Progenitor cell of endocrine pancreas (in vitro differentiated cells): ENCODE data around the gene MCRIP2. TPM values are rescaled to one million over a fixed set of nuclear protein-coding genes. Genes with fewer than 3 reads are reported as not detected.

Experiments
- DNase-seq: peaks from one replicate; pipeline ENCODE4 v3.0.0; 2021; ENCODE audit warnings: low spot score; ENCODE audit not compliant: unreplicated experiment
- H3K27ac Mint-ChIP-seq: 2 replicates; pipeline ENCODE4 v1.8.0; 2021; ENCODE audit warnings: mild to moderate bottlenecking, moderate library complexity, mixed read lengths
- H3K27me3 Mint-ChIP-seq: 2 replicates; pipeline ENCODE4 v1.8.0; 2021; ENCODE audit warnings: mixed read lengths
- H3K36me3 Mint-ChIP-seq: 2 replicates; pipeline ENCODE4 v1.8.0; 2022; ENCODE audit warnings: mixed read lengths; ENCODE audit not compliant: insufficient read depth
- H3K4me1 Mint-ChIP-seq: 2 replicates; pipeline ENCODE4 v1.8.0; 2021; ENCODE audit warnings: low read depth, mixed read lengths
- H3K4me3 Mint-ChIP-seq: 2 replicates; pipeline ENCODE4 v1.8.0; 2021; ENCODE audit warnings: low read depth, mild to moderate bottlenecking, moderate library complexity, mixed read lengths
- H3K9me3 Mint-ChIP-seq: 2 replicates; pipeline ENCODE4 v1.8.0; 2021; ENCODE audit warnings: low read depth, mixed read lengths
- CTCF ChIP-seq: fragments of 200-600 bp; sonication (generic); IDR thresholded peaks from one replicate; pipeline ENCODE4 v1.5.0; 2021; ENCODE audit warnings: antibody characterized with exemption, mild to moderate bottlenecking; ENCODE audit not compliant: unreplicated experiment
- total RNA-seq: library from RNA; stranded (reverse); gene quantifications from 2 replicates; pipeline ENCODE4 v1.2.1, GENCODE V29; 2021

Gene MCRIP2
- total RNA-seq, 1 donor from 2014 or later, result 31.4 TPM

- peak within 1 kb of the TSS; percentile 96 for H3K27ac Mint-ChIP-seq
- H3K4me3 Mint-ChIP-seq, result peak within 1 kb of the TSS; percentile 67
- no peaks in the 10 kb centered on the region for H3K27me3 Mint-ChIP-seq
- H3K9me3 Mint-ChIP-seq, result no peaks in the 10 kb centered on the region
- H3K4me1 Mint-ChIP-seq, result peaks cover 14% of the 10 kb centered on the region
- DNase-seq, result peak; percentile 73
- H3K36me3 Mint-ChIP-seq, result peaks cover 6% of the 10 kb centered on the region
- no peak for TF ChIP-seq CTCF
Measured at GRCh38 chr16:630815-631405, 10.7 kb upstream of the MCRIP2 start, which contains the start of gene WFIKKN1. TSS of gene WFIKKN1 (plus strand) at chr16:630985. CDS start at chr16:631254, 269 bp downstream.

GRCh38 chr16:631808-632358, 9.7 kb upstream of the MCRIP2 start:
- no peaks in the 10 kb centered on the region for H3K9me3 Mint-ChIP-seq

GRCh38 chr16:632486-633335, 8.9 kb upstream of the MCRIP2 start:
- no peak for TF ChIP-seq CTCF
- Mint-ChIP-seq H3K4me3 (peak overlapping the region; percentile 31), H3K27me3 (no peaks in the 10 kb centered on the region)

More at GRCh38 chr16:631808-632358, 9.7 kb upstream of the MCRIP2 start:
- Mint-ChIP-seq H3K27ac (no peak overlapping the region), H3K36me3 (peaks cover 4% of the 10 kb centered on the region), H3K4me3 (peak overlapping the region; percentile 55), H3K4me1 (peaks cover 16% of the 10 kb centered on the region), H3K27me3 (no peaks in the 10 kb centered on the region)
- TF ChIP-seq CTCF, result no peak
- no peak for DNase-seq

GRCh38 chr16:633336-634050, 8.1 kb upstream of the MCRIP2 start:
- Mint-ChIP-seq H3K4me1 (peaks cover 20% of the 10 kb centered on the region), H3K9me3 (no peaks in the 10 kb centered on the region), H3K36me3 (peaks cover 4% of the 10 kb centered on the region), H3K27me3 (no peaks in the 10 kb centered on the region), H3K27ac (no peak overlapping the region), H3K4me3 (no peak overlapping the region)
- no peak for DNase-seq
- no peak for TF ChIP-seq CTCF

More at GRCh38 chr16:632486-633335, 8.9 kb upstream of the MCRIP2 start:
- DNase-seq, result no peak
- Mint-ChIP-seq H3K36me3 (peaks cover 4% of the 10 kb centered on the region), H3K9me3 (no peaks in the 10 kb centered on the region), H3K4me1 (peaks cover 17% of the 10 kb centered on the region), H3K27ac (no peak overlapping the region)
